Measurements from ENCODE around the gene RNU6-1. TPM values are rescaled to one million over a fixed set of nuclear protein-coding genes. Genes with fewer than 3 reads are reported as not detected.

Gene RNU6-1
- polyA plus RNA-seq, 1 experiment = not detected

DNA sequence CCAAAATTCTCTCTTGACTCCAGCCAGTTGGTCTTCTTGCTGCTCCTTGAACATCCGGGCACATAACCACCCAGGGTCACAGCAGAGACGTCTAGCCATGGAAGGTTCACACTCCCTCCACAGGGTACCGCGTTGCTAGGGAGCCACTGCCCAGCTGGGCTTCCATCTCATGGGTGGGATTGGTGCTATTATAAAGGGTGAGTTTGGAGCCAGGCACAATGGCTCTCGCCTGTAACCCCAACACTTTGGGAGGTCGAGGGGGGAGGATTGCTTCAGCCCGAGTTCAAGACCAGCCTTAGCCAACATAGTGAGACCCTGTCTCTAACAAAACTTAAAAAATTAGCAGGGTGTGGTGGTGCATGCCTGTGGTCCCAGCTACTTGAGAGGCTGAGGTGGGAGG lies 32.0 kb downstream of the RNU6-1 start:
- Histone ChIP-seq H3K9me3 (ENCODE audit: control insufficient read depth, insufficient read depth, low read length) (no peaks in the 10 kb centered on the region; the same call in 1 of the 2 replicates), H3K27me3 (ENCODE audit: control insufficient read depth, insufficient read depth, low read length) (peaks cover 9% of the 10 kb centered on the region), H3K27ac (ENCODE audit: low read depth, low read length) (no peak overlapping the region), H3K4me3 (ENCODE audit: low read depth, low read length) (no peak overlapping the region)
- TF ChIP-seq, protein P1, sequence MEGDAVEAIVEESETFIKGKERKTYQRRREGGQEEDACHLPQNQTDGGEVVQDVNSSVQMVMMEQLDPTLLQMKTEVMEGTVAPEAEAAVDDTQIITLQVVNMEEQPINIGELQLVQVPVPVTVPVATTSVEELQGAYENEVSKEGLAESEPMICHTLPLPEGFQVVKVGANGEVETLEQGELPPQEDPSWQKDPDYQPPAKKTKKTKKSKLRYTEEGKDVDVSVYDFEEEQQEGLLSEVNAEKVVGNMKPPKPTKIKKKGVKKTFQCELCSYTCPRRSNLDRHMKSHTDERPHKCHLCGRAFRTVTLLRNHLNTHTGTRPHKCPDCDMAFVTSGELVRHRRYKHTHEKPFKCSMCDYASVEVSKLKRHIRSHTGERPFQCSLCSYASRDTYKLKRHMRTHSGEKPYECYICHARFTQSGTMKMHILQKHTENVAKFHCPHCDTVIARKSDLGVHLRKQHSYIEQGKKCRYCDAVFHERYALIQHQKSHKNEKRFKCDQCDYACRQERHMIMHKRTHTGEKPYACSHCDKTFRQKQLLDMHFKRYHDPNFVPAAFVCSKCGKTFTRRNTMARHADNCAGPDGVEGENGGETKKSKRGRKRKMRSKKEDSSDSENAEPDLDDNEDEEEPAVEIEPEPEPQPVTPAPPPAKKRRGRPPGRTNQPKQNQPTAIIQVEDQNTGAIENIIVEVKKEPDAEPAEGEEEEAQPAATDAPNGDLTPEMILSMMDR (IDR thresholded peaks at IDR 0.05; ENCODE audit: low read depth, low read length) = no peak
- no peak for DNase-seq (ENCODE audit: low read depth, low spot score)
- POLR2A ChIA-PET = no interaction called here
- CTCF ChIA-PET = no interaction called here

DNA sequence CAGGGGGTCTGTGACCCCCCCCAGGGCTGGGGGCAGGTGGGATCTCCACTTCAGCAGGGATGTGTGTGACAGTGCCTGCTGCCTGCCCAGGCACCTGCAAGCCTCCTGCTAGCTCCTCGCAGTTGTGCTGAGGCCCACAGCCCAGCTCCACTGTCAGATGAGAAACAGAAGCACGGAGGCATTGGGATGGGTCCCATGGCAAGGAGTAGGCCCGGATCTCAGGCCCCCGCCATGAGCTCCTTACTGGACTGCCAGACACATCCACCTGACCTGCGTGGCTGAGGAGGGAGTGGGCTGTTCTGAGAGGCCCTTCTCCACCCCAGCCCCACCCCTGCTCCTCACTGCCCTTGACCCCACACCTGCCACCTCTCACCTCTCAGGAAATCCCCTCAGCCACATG lies 32.7 kb downstream of the RNU6-1 start:
- no peak for DNase-seq (ENCODE audit: low read depth, low spot score)
- H3K27ac ChIP-seq (ENCODE audit: low read depth, low read length) = no peak overlapping the region
- TF ChIP-seq, protein P1 (IDR thresholded peaks at IDR 0.05; ENCODE audit: low read depth, low read length) = no peak
- no peaks in the 10 kb centered on the region; the same call in 1 of the 2 replicates for H3K9me3 ChIP-seq (ENCODE audit: control insufficient read depth, insufficient read depth, low read length)
- POLR2A ChIA-PET = no interaction called here
- peaks cover 3% of the 10 kb centered on the region for H3K27me3 ChIP-seq (ENCODE audit: control insufficient read depth, insufficient read depth, low read length)
- no peak overlapping the region for H3K4me3 ChIP-seq (ENCODE audit: low read depth, low read length)
- CTCF ChIA-PET = interaction anchor here (0.6 kb wide), 1 partner anchor 813 kb away, joined by 8 read pairs; no protein-coding TSS in a partner anchor

DNA sequence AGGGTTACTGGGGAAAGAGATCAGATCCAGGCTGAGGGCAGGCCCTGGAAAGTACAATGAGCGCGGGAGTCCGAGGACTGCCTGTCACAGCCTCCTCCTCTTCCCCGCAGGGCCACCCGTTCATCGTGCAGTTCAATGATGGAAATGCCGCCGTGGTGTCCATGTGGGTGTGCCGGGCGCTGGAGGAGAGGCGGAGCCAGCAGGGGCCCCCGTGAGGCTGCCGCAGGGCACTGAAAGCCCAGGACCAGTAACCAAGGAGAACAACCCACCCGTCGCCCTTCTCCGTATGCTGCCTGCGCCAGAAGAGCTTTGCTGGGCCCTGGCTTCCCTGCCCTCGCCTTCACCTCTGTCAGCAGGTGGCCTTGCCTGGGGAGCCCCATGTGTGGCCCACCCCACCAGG lies 33.3 kb downstream of the RNU6-1 start:
- no peaks in the 10 kb centered on the region for H3K9me3 ChIP-seq (ENCODE audit: control insufficient read depth, insufficient read depth, low read length)
- H3K27ac ChIP-seq (ENCODE audit: low read depth, low read length) = no peak overlapping the region
- peaks cover 2% of the 10 kb centered on the region for H3K27me3 ChIP-seq (ENCODE audit: control insufficient read depth, insufficient read depth, low read length)
- no peak for DNase-seq (ENCODE audit: low read depth, low spot score)
- H3K4me3 ChIP-seq (ENCODE audit: low read depth, low read length) = no peak overlapping the region
- TF ChIP-seq, protein P1 (IDR thresholded peaks at IDR 0.05; ENCODE audit: low read depth, low read length) = no peak
- ChIA-PET CTCF (interaction anchor here (0.6 kb wide), 1 partner anchor 812 kb away, joined by 8 read pairs; no protein-coding TSS in a partner anchor), POLR2A (no interaction called here)

DNA sequence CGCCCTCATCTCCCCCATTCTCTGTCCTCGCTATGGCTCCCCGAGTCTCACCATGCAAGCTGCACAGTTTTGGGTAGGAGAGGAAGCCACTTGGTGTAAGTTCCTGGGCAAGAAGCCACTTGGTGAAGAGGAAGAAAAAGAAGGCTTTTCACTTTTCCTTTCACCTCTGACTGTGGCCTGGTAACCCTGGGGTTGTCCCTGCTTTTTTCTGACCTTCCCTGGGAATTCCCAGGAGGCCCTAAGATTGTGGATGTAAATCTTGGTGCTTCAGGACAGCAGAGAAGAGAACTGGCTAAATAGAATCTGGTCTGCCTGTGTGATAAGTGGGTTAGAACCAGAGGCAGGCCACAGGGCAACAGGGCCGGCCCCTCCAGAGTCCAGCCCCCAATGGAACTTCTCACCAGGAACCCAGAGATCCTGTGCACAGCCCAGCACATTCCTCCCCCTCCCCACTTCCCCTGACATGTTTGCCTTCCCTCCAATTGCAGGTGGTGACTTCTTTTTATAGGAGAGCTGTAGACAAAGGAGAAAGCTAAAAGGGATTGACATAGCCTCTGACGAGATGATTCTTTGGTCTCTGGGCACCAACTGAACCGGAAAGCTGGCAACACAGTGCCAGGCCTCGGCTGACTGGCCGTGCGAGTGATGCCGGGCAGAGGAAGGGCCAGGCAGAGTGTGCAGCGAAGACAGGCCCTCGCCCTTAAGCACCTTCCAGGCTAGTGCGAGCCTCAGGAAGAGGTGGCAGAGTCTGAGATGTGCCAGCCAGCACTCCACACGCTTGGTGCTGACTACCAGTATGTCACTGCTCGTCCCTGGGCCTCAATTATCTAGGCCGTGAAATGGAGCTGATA lies 34.0 kb downstream of the RNU6-1 start:
- no peak overlapping the region for H3K27ac ChIP-seq (ENCODE audit: low read depth, low read length)
- no peaks in the 10 kb centered on the region for H3K27me3 ChIP-seq (ENCODE audit: control insufficient read depth, insufficient read depth, low read length)
- H3K9me3 ChIP-seq (ENCODE audit: control insufficient read depth, insufficient read depth, low read length) = no peaks in the 10 kb centered on the region
- ChIA-PET POLR2A (no interaction called here), CTCF (no interaction called here)
- H3K4me3 ChIP-seq (ENCODE audit: low read depth, low read length) = no peak overlapping the region
- DNase-seq (ENCODE audit: low read depth, low spot score) = no peak
- TF ChIP-seq, protein P1 (IDR thresholded peaks at IDR 0.05; ENCODE audit: low read depth, low read length) = no peak

DNA sequence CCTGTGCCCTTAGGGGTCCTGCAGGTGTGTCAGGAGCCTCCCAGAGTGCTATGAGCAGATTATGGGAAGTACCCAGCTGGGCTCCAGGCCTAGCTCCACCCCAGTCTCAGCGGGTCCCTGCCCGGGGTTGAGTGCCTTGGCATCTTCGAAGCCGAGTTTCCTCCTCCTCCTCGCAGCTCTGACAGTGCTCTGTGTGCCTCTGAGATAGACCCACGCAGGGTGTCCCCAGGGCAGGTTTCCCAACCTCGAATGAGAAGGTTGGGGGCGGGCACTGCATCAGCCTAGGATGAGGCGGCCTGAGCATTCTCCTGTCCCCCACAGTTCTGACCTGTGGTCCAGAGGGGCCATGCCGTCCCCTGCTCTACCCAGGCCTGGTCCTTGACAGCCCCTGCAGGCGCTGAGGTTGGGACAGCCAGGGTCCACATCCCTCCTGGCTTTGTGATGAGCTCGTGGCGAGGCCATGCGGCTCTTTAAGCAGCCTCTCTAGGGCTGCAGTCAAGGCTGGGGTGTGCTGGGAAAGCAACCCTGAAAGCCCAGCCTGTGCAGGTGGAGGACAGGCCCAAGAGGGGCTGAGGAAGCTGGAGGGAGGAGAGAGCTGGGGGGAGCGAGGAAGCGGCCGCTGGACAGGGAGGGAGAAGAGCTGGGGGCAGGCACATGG lies 34.7 kb downstream of the RNU6-1 start:
- ChIA-PET CTCF (no interaction called here), POLR2A (no interaction called here)
- H3K27ac ChIP-seq (ENCODE audit: low read depth, low read length) = no peak overlapping the region
- H3K4me3 ChIP-seq (ENCODE audit: low read depth, low read length) = no peak overlapping the region
- TF ChIP-seq, protein P1 (IDR thresholded peaks at IDR 0.05; ENCODE audit: low read depth, low read length) = no peak
- no peaks in the 10 kb centered on the region for H3K27me3 ChIP-seq (ENCODE audit: control insufficient read depth, insufficient read depth, low read length)
- DNase-seq (ENCODE audit: low read depth, low spot score) = no peak
- no peaks in the 10 kb centered on the region for H3K9me3 ChIP-seq (ENCODE audit: control insufficient read depth, insufficient read depth, low read length)

All from AG04450 (cell line).